Measurements from ENCODE around the gene SLC22A3.
"Not testable (repeated sequence)": the region's sequence is repeated elsewhere in the genome, so short reads cannot be mapped to it uniquely, and the experiment has no call there.

SLC22A3 gene

GRCh38 chr6:160447350-160447749 lies 99.2 kb downstream of the SLC22A3 start:
- no peak for DNase-seq (ENCODE audit: low read depth)

GRCh38 chr6:160449787-160450186 lies 101.6 kb downstream of the SLC22A3 start:
- not testable (repeated sequence) for DNase-seq (ENCODE audit: low read depth)

- no peak for DNase-seq (ENCODE audit: low read depth)
These were observed 102.7 kb downstream of the SLC22A3 start for GRCh38 chr6:160450849-160451248.

- no peak for DNase-seq (ENCODE audit: low read depth)
These were observed 106.1 kb downstream of the SLC22A3 start for GRCh38 chr6:160454303-160454702.

- DNase-seq (ENCODE audit: low read depth), result no peak
These were observed 106.9 kb downstream of the SLC22A3 start for GRCh38 chr6:160455081-160455480.

GRCh38 chr6:160455541-160456213 lies 107.5 kb downstream of the SLC22A3 start:
- peak; percentile 60 for DNase-seq (ENCODE audit: low read depth)

GRCh38 chr6:160456214-160456546 lies 108.0 kb downstream of the SLC22A3 start:
- no peak for DNase-seq (ENCODE audit: low read depth)

- no peak for DNase-seq (ENCODE audit: low read depth)
These were observed 109.6 kb downstream of the SLC22A3 start for GRCh38 chr6:160457823-160458222.

- DNase-seq (ENCODE audit: low read depth), result peak; percentile 21
These were observed 113.5 kb downstream of the SLC22A3 start for GRCh38 chr6:160461641-160462040.

GRCh38 chr6:160462116-160462515 lies 113.9 kb downstream of the SLC22A3 start:
- DNase-seq (ENCODE audit: low read depth), result no peak

GRCh38 chr6:160462551-160463109 lies 114.5 kb downstream of the SLC22A3 start:
- peak; percentile 91 for DNase-seq (ENCODE audit: low read depth)

- no peak for DNase-seq (ENCODE audit: low read depth)
These were observed 116.6 kb downstream of the SLC22A3 start for GRCh38 chr6:160464744-160465143.

GRCh38 chr6:160467261-160467871 lies 119.2 kb downstream of the SLC22A3 start:
- DNase-seq (ENCODE audit: low read depth), result not testable (repeated sequence)

- DNase-seq (ENCODE audit: low read depth), result no peak
These were observed 121.0 kb downstream of the SLC22A3 start for GRCh38 chr6:160469153-160469552.

- not testable (repeated sequence) for DNase-seq (ENCODE audit: low read depth)
These were observed 127.9 kb downstream of the SLC22A3 start for GRCh38 chr6:160476056-160476455.

- not testable (repeated sequence) for DNase-seq (ENCODE audit: low read depth)
These were observed 128.9 kb downstream of the SLC22A3 start for GRCh38 chr6:160477072-160477471.

- DNase-seq (ENCODE audit: low read depth), result peak; percentile 8
These were observed 129.7 kb downstream of the SLC22A3 start for GRCh38 chr6:160477901-160478300.

- DNase-seq (ENCODE audit: low read depth), result no peak
These were observed 138.9 kb downstream of the SLC22A3 start for GRCh38 chr6:160487116-160487515.

- no peak for DNase-seq (ENCODE audit: low read depth)
These were observed 140.9 kb downstream of the SLC22A3 start for GRCh38 chr6:160489091-160489490.

GRCh38 chr6:160494576-160494975 lies 146.4 kb downstream of the SLC22A3 start:
- no peak for DNase-seq (ENCODE audit: low read depth)

- DNase-seq (ENCODE audit: low read depth), result no peak
These were observed 152.5 kb downstream of the SLC22A3 start for GRCh38 chr6:160500639-160501038.
